Stimulated activated CD8-positive, alpha-beta memory T cell treated with anti-CD3 and anti-CD28 coated beads, Interleukin-2, amount 100 ng/mL, for 48 hours (primary cell): ENCODE data around the gene GNG12.

Source experiments
- DNase-seq, 2 donors: peaks; one replicate each; pipeline ENCODE4 v3.0.0-alpha.2; 2020; ENCODE audit warnings: low read depth in 2 of 2

GNG12 gene

GRCh38 chr1:67785847-67786753 lies 47.2 kb downstream of the GNG12 start:
- DNase-seq, result no peak

- no peak for DNase-seq
Observed at GRCh38 chr1:67784545-67785186, 48.6 kb downstream of the GNG12 start.

GRCh38 chr1:67780637-67781036 lies 52.6 kb downstream of the GNG12 start:
- DNase-seq, result no peak

- no peak for DNase-seq
Observed at GRCh38 chr1:67777440-67777839, 55.8 kb downstream of the GNG12 start.

- DNase-seq, result no peak
Observed at GRCh38 chr1:67777016-67777415, 56.3 kb downstream of the GNG12 start.

- no peak for DNase-seq
Observed at GRCh38 chr1:67773462-67773861, 59.8 kb downstream of the GNG12 start.

- DNase-seq, result no peak
Observed at GRCh38 chr1:67771749-67772148, 61.5 kb downstream of the GNG12 start.

- no peak for DNase-seq
Observed at GRCh38 chr1:67771152-67771551, 62.1 kb downstream of the GNG12 start.

GRCh38 chr1:67769633-67770256 lies 63.5 kb downstream of the GNG12 start:
- no peak for DNase-seq

GRCh38 chr1:67768480-67768879 lies 64.8 kb downstream of the GNG12 start:
- DNase-seq, result no peak

GRCh38 chr1:67767103-67767782 lies 66.0 kb downstream of the GNG12 start:
- no peak for DNase-seq

GRCh38 chr1:67766141-67766978 lies 66.9 kb downstream of the GNG12 start:
- DNase-seq, result peak in 1 of 2 donors; percentile 14

- DNase-seq, result no peak
Observed at GRCh38 chr1:67764633-67765032, 68.6 kb downstream of the GNG12 start.

GRCh38 chr1:67761730-67762129 lies 71.5 kb downstream of the GNG12 start:
- DNase-seq, result no peak

- no peak for DNase-seq
Observed at GRCh38 chr1:67761091-67761490, 72.2 kb downstream of the GNG12 start.

GRCh38 chr1:67760030-67760821 lies 73.0 kb downstream of the GNG12 start:
- peak; percentile 28 to 31 for DNase-seq

- no peak for DNase-seq
Observed at GRCh38 chr1:67759692-67760029, 73.6 kb downstream of the GNG12 start.

- DNase-seq, result no peak
Observed at GRCh38 chr1:67759066-67759465, 74.2 kb downstream of the GNG12 start.

- DNase-seq, result no peak
Observed at GRCh38 chr1:67755619-67756018, 77.6 kb downstream of the GNG12 start.

GRCh38 chr1:67755160-67755559 lies 78.1 kb downstream of the GNG12 start:
- DNase-seq, result no peak

- no peak for DNase-seq
Observed at GRCh38 chr1:67754526-67754920, 78.7 kb downstream of the GNG12 start.
